Measurements from ENCODE around the gene ZNF700.

- TF ChIP-seq EZH2phosphoT487 (IDR thresholded peaks at IDR 0.05; ENCODE audit: borderline replicate concordance, low read length) (no peak), CTCF (IDR thresholded peaks at IDR 0.05; ENCODE audit: low read depth, low read length, poor library complexity, severe bottlenecking) (no peak)
These were observed 62.7 kb downstream of the ZNF700 start for GRCh38 chr19:11987405-11988281.
